Testis (tissue), 3 donors: ENCODE data around the gene LIMS2. TPM values are rescaled to one million over a fixed set of nuclear protein-coding genes. Genes with fewer than 3 reads are reported as not detected.

Experiments
- DNase-seq: peaks from one replicate; pipeline ENCODE4 v3.0.0-alpha.2; 2019
- H3K27ac ChIP-seq, 2 donors: fragments of 200-600 bp; sonication (generic); one replicate each; pipeline ENCODE4 v1.5.1; 2019
- H3K27me3 ChIP-seq: fragments of 200-600 bp; sonication (generic); one replicate; pipeline ENCODE4 v1.5.1; 2019
- H3K36me3 ChIP-seq: fragments of 200-600 bp; sonication (generic); one replicate; pipeline ENCODE4 v1.5.1; 2017; ENCODE audit warnings: low read depth; ENCODE audit errors: missing control alignments
- H3K4me1 ChIP-seq: fragments of 200-600 bp; sonication (generic); one replicate; pipeline ENCODE4 v1.5.1; 2019
- H3K4me3 ChIP-seq, 2 donors: fragments of 200-600 bp; sonication (generic); one replicate each; pipeline ENCODE4 v1.5.1; 2017 to 2019
- H3K9me3 ChIP-seq: fragments of 200-600 bp; sonication (generic); one replicate; pipeline ENCODE4 v1.5.1; 2017
- CTCF ChIP-seq, 3 experiments: fragments of 450-650 bp in 2 of 3; fragments of 200-600 bp in 1 of 3; sonication (generic) in 1 of 3; IDR thresholded peaks; one replicate each; pipeline ENCODE4 v1.5.1; 2016 to 2019; ENCODE audit warnings: antibody characterized with exemption in 3 of 3, mild to moderate bottlenecking in 2 of 3, moderate library complexity in 1 of 3
- POLR2A ChIP-seq: fragments of 450-650 bp; IDR thresholded peaks from one replicate; pipeline ENCODE4 v1.6.1; 2017; ENCODE audit warnings: antibody characterized with exemption, mild to moderate bottlenecking, moderate library complexity
- WGBS, 2 donors: methylation state at CpG; one replicate each; pipeline ENCODE4 v1.1.5; 2018; 5-methylcytosine and 5-hydroxymethylcytosine counted together
- intact Hi-C: fragments of 100-400 bp; cut with DNase I; formaldehyde crosslinking; loops from one replicate; pipeline ENCODE4 v1.15.1; 2023; ENCODE audit warnings: low total_unique reads
- polyA plus RNA-seq: library from polyadenylated mRNA; stranded (reverse); fragments of 350-450 nt; fragmentation: Illumina TruSeq; extraction: RNeasy Lipid Tissue Mini Kit (QIAGEN cat#74804); gene quantifications from one replicate; pipeline ENCODE4 v1.2.3, GENCODE V29; 2014; ENCODE audit warnings: low read depth, low replicate concordance; ENCODE audit not compliant: insufficient read depth
- total RNA-seq, 2 donors: library from RNA; depleted of rRNA; stranded (reverse); fragments of >200 nt; gene quantifications; one replicate each; pipeline ENCODE4 v1.2.3, GENCODE V29; 2016

LIMS2 gene
- total and polyA plus RNA-seq, 3 donors from 2014 or later, result 19.0 to 23.6 (median 19.3) TPM

GRCh38 chr2:127627740-127628571, 47.4 kb downstream of the LIMS2 start:
- Histone ChIP-seq H3K27ac (no peak overlapping the region), H3K4me3 (no peak overlapping the region), H3K27me3 (no peaks in the 10 kb centered on the region), H3K9me3 (no peaks in the 10 kb centered on the region), H3K36me3 (no peaks in the 10 kb centered on the region), H3K4me1 (no peaks in the 10 kb centered on the region)
- 89 to 99% methylated on average over 15 to 18 of the region's 18 CpGs for WGBS, 2 donors
- no peak for TF ChIP-seq CTCF (IDR thresholded peaks at IDR 0.05)
- no peak for DNase-seq
- intact Hi-C loops, result no loop called here

- WGBS, 2 donors, result 89 to 90% methylated on average over 17 to 28 of the region's 28 CpGs
- Histone ChIP-seq H3K36me3 (no peaks in the 10 kb centered on the region), H3K27me3 (no peaks in the 10 kb centered on the region), H3K4me3 (no peak overlapping the region), H3K4me1 (no peaks in the 10 kb centered on the region), H3K9me3 (no peaks in the 10 kb centered on the region), H3K27ac (no peak overlapping the region)
- no peak for TF ChIP-seq POLR2A
- TF ChIP-seq CTCF (IDR thresholded peaks at IDR 0.05), result no peak
- intact Hi-C loops, result no loop called here
- DNase-seq, result no peak
Observed at GRCh38 chr2:127626917-127627739, 48.2 kb downstream of the LIMS2 start.

- H3K4me3 ChIP-seq, result no peak overlapping the region
- TF ChIP-seq POLR2A (no peak), CTCF (IDR thresholded peaks at IDR 0.05) (no peak)
- no peak overlapping the region for H3K27ac ChIP-seq
- intact Hi-C loops, result no loop called here
- H3K36me3 ChIP-seq, result no peaks in the 10 kb centered on the region
- WGBS, 2 donors, result 76 to 81% methylated on average over 12 of the region's 12 CpGs
- H3K9me3 ChIP-seq, result no peaks in the 10 kb centered on the region
- no peaks in the 10 kb centered on the region for H3K27me3 ChIP-seq
- no peak for DNase-seq
- no peaks in the 10 kb centered on the region for H3K4me1 ChIP-seq
Observed at GRCh38 chr2:127626175-127626574, 49.2 kb downstream of the LIMS2 start.

- 83 to 93% methylated on average over 2 of the region's 2 CpGs for WGBS, 2 donors
- TF ChIP-seq POLR2A (no peak), CTCF (IDR thresholded peaks at IDR 0.05) (no peak)
Observed at GRCh38 chr2:127625572-127625951, 49.8 kb downstream of the LIMS2 start.

More at GRCh38 chr2:127625572-127625951, 49.8 kb downstream of the LIMS2 start:
- no peak overlapping the region for H3K4me3 ChIP-seq
- intact Hi-C loops, result no loop called here
- H3K27me3 ChIP-seq, result no peaks in the 10 kb centered on the region
- DNase-seq, result no peak
- H3K27ac ChIP-seq, result no peak overlapping the region
- H3K4me1 ChIP-seq, result no peaks in the 10 kb centered on the region
- no peaks in the 10 kb centered on the region for H3K36me3 ChIP-seq
- H3K9me3 ChIP-seq, result no peaks in the 10 kb centered on the region
